ENCODE data around the gene DGCR8. TPM values are rescaled to one million over a fixed set of nuclear protein-coding genes. Genes with fewer than 3 reads are reported as not detected.
A peak's percentile ranks its signal among the peaks of the same experiment; 100 is the strongest.

Gene DGCR8
- total RNA-seq, 1 experiment from 2014 or later = 53.1 TPM

- POLR2A ChIA-PET = no interaction called here
- no peak for TF ChIP-seq CTCF (IDR thresholded peaks at IDR 0.05; ENCODE audit: insufficient read depth in 1 of 2, low read depth in 1 of 2, low read length in 1 of 2, severe bottlenecking in 1 of 2, unreplicated experiment in 1 of 2)
- Mint-ChIP-seq H3K9me3 (ENCODE audit: unreplicated experiment) (no peaks in the 10 kb centered on the region), H3K27me3 (ENCODE audit: insufficient read depth, unreplicated experiment) (no peaks in the 10 kb centered on the region), H3K4me3 (ENCODE audit: unreplicated experiment) (no peak overlapping the region), H3K27ac (ENCODE audit: unreplicated experiment) (no peak overlapping the region), H3K4me1 (ENCODE audit: low read depth, unreplicated experiment) (peaks cover 5% of the 10 kb centered on the region), H3K36me3 (ENCODE audit: insufficient read depth, unreplicated experiment) (peaks cover 92% of the 10 kb centered on the region)
- CTCF ChIA-PET = interaction anchor here (0.6 to 0.7 kb wide), 3 partner anchors 18 to 450 kb away, joined by 3 to 7 read pairs (median 4); no protein-coding TSS in a partner anchor
- Histone ChIP-seq H3K27me3 (replicated peaks; ENCODE audit: control insufficient read depth, insufficient read depth, low read length) (no peaks in the 10 kb centered on the region), H3K9me3 (no peaks in the 10 kb centered on the region), H3K36me3 (ENCODE audit: control insufficient read depth, insufficient read depth, low read length) (peaks cover 8% of the 10 kb centered on the region), H3K4me1 (no peaks in the 10 kb centered on the region), H3K4me3 (ENCODE audit: low read depth, low read length) (no peak overlapping the region)
- DNase-seq = no peak
- intact Hi-C loops (cut with micrococcal nuclease; ENCODE audit: unreplicated experiment) = loop anchor here (10.0 kb wide), 1 partner anchor 146 kb away; no protein-coding TSS in a partner anchor
- TSS peak; percentile 33 for BruUV-seq (replicated peaks)
Measured at GRCh38 chr22:20110359-20110985, 30.4 kb downstream of the DGCR8 start.

GRCh38 chr22:20111045-20111688, 31.1 kb downstream of the DGCR8 start:
- BruUV-seq (replicated peaks) = no TSS peak
- no peaks in the 10 kb centered on the region for H3K9me3 Mint-ChIP-seq (ENCODE audit: unreplicated experiment)
- Histone ChIP-seq H3K27me3 (replicated peaks; ENCODE audit: control insufficient read depth, insufficient read depth, low read length) (no peaks in the 10 kb centered on the region), H3K4me3 (ENCODE audit: low read depth, low read length) (no peak overlapping the region), H3K9me3 (no peaks in the 10 kb centered on the region), H3K4me1 (0 out of 2 replicates have a peak, but pooled peaks cover 3% of the 10 kb centered on the region), H3K36me3 (ENCODE audit: control insufficient read depth, insufficient read depth, low read length) (peaks cover 5% of the 10 kb centered on the region)
- peaks cover 6% of the 10 kb centered on the region for H3K4me1 Mint-ChIP-seq (ENCODE audit: low read depth, unreplicated experiment)
- TF ChIP-seq CTCF (IDR thresholded peaks at IDR 0.05; ENCODE audit: insufficient read depth in 1 of 2, low read depth in 1 of 2, low read length in 1 of 2, severe bottlenecking in 1 of 2, unreplicated experiment in 1 of 2) = peak; percentile 30 to 38
- ChIA-PET POLR2A (no interaction called here), CTCF (interaction anchor here (0.6 to 0.7 kb wide), 3 partner anchors 18 to 145 kb away, joined by 3 to 10 read pairs (median 4); no protein-coding TSS in a partner anchor)
- DNase-seq = peak; percentile 40 to 58
- no peaks in the 10 kb centered on the region for H3K27me3 Mint-ChIP-seq (ENCODE audit: insufficient read depth, unreplicated experiment)
- no peak overlapping the region for H3K27ac Mint-ChIP-seq (ENCODE audit: unreplicated experiment)
- intact Hi-C loops (cut with micrococcal nuclease; ENCODE audit: unreplicated experiment) = loop anchor here (10.0 kb wide), 1 partner anchor 146 kb away; no protein-coding TSS in a partner anchor
- H3K36me3 Mint-ChIP-seq (ENCODE audit: insufficient read depth, unreplicated experiment) = peaks cover 95% of the 10 kb centered on the region
- no peak overlapping the region for H3K4me3 Mint-ChIP-seq (ENCODE audit: unreplicated experiment)

- intact Hi-C loops (cut with micrococcal nuclease; ENCODE audit: unreplicated experiment) = loop anchor here (10.0 kb wide), 1 partner anchor 147 kb away; no protein-coding TSS in a partner anchor
- CTCF ChIA-PET = interaction anchor here (0.7 kb wide), 1 partner anchor 98 kb away, joined by 10 read pairs; no protein-coding TSS in a partner anchor
Measured at GRCh38 chr22:20111689-20112622, 31.9 kb downstream of the DGCR8 start.

More at GRCh38 chr22:20111689-20112622, 31.9 kb downstream of the DGCR8 start:
- H3K9me3 Mint-ChIP-seq (ENCODE audit: unreplicated experiment) = no peaks in the 10 kb centered on the region
- no peak overlapping the region for H3K4me3 ChIP-seq (ENCODE audit: low read depth, low read length)
- BruUV-seq (replicated peaks) = no TSS peak
- H3K27ac Mint-ChIP-seq (ENCODE audit: unreplicated experiment) = no peak overlapping the region
- H3K9me3 ChIP-seq = no peaks in the 10 kb centered on the region
- DNase-seq = no peak
- no peaks in the 10 kb centered on the region for H3K27me3 ChIP-seq (replicated peaks; ENCODE audit: control insufficient read depth, insufficient read depth, low read length)
- H3K4me1 ChIP-seq = 0 out of 2 replicates have a peak, but pooled peaks cover 6% of the 10 kb centered on the region
- POLR2A ChIA-PET = no interaction called here
- no peaks in the 10 kb centered on the region for H3K27me3 Mint-ChIP-seq (ENCODE audit: insufficient read depth, unreplicated experiment)
- TF ChIP-seq CTCF (IDR thresholded peaks at IDR 0.05; ENCODE audit: insufficient read depth in 1 of 2, low read depth in 1 of 2, low read length in 1 of 2, severe bottlenecking in 1 of 2, unreplicated experiment in 1 of 2) = no peak
- H3K4me3 Mint-ChIP-seq (ENCODE audit: unreplicated experiment) = no peak overlapping the region
- peaks cover 5% of the 10 kb centered on the region for H3K36me3 ChIP-seq (ENCODE audit: control insufficient read depth, insufficient read depth, low read length)
- H3K4me1 Mint-ChIP-seq (ENCODE audit: low read depth, unreplicated experiment) = peaks cover 6% of the 10 kb centered on the region
- H3K36me3 Mint-ChIP-seq (ENCODE audit: insufficient read depth, unreplicated experiment) = peaks cover 100% of the 10 kb centered on the region

All from Caco-2 (cell line).